ENCODE measurements around the gene ORAI3. TPM values are rescaled to one million over a fixed set of nuclear protein-coding genes. Genes with fewer than 3 reads are reported as not detected.

The ORAI3 gene
- total RNA-seq, 1 donor: 35.6 TPM

DNA sequence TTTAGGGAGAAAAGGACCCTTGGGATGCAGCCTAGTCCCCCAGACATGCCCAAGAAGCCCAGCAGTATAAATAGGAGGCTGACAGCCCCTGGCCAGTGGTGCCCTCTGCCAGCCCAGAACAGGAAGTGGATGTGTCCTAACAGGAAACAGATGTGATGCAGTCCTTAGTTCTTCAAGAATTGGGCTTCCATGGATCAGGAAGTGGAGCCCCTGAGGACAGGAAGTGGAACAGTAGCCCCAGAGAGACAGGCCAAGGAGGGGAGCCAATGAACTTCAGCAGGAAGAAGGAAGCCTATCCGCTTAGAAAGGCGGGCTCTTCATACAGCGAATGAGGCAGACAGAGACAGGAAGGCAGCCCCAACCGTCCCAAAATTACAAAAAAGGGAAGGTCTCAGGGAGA, 45.3 kb upstream of the ORAI3 start:
- H3K4me3 ChIP-seq (ENCODE audit: low read depth, low read length): no peak overlapping the region
- TF ChIP-seq, protein P1, sequence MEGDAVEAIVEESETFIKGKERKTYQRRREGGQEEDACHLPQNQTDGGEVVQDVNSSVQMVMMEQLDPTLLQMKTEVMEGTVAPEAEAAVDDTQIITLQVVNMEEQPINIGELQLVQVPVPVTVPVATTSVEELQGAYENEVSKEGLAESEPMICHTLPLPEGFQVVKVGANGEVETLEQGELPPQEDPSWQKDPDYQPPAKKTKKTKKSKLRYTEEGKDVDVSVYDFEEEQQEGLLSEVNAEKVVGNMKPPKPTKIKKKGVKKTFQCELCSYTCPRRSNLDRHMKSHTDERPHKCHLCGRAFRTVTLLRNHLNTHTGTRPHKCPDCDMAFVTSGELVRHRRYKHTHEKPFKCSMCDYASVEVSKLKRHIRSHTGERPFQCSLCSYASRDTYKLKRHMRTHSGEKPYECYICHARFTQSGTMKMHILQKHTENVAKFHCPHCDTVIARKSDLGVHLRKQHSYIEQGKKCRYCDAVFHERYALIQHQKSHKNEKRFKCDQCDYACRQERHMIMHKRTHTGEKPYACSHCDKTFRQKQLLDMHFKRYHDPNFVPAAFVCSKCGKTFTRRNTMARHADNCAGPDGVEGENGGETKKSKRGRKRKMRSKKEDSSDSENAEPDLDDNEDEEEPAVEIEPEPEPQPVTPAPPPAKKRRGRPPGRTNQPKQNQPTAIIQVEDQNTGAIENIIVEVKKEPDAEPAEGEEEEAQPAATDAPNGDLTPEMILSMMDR (IDR thresholded peaks at IDR 0.05; ENCODE audit: insufficient read depth, low read length): no peak
- peak; percentile 14 for DNase-seq (ENCODE audit: low read depth)

DNA sequence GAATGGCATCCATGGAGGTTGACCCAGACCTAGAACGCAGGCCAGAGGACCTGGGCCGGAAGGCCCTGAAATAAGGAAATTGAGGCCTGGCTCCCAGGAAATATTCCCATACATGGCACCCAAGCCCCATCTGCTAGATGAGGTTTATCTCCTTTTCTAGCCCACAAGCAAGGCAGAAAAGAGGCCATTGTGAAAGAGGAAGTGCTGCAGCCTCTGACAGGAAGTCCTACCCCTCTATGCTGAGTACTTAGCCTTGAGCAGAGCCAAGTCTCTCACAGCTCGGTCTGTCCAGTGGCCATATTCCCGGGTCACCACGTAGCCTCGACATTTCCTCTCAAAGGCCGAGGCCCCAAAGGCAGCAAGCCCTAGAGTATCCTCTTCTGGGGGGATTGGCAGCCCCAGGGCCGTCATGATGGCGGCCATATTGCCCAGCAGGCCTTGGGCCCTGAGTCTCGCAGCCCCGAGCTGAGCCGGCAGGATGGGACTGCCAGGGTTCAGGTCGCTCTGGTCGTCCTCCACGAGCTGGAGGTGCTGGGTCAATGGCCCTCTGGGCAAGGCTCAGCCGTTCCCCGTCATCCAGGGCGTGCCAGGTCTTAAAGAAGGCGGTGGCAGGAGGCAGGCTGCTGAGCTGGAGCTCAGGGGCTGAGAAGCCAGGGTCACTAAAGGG, 44.6 kb upstream of the ORAI3 start:
- TF ChIP-seq, protein P1 (IDR thresholded peaks at IDR 0.05; ENCODE audit: insufficient read depth, low read length): no peak
- no peak for DNase-seq (ENCODE audit: low read depth)
- H3K4me3 ChIP-seq (ENCODE audit: low read depth, low read length): no peak overlapping the region

DNA sequence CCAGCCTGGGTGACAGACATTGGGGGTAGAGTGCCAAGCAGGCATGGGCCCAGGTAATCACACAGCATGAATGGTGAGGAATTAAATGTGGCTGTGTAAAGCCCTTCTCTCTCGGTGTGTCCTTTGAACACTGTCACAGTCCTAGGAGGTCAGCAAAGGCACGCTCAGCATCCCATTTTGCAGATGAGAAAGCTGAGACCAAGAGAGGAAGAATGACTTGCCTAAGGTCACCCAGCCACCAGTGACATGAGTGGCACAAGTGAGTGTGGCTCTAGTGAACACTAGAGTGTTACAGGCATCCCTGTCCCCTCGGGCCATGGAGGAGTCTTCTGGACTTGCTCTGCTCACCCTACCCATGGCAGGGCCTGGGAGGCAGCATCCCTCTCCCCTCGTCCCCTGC, 41.8 kb upstream of the ORAI3 start:
- TF ChIP-seq, protein P1 (IDR thresholded peaks at IDR 0.05; ENCODE audit: insufficient read depth, low read length): no peak
- H3K4me3 ChIP-seq (ENCODE audit: low read depth, low read length): no peak overlapping the region
- no peak for DNase-seq (ENCODE audit: low read depth)

DNA sequence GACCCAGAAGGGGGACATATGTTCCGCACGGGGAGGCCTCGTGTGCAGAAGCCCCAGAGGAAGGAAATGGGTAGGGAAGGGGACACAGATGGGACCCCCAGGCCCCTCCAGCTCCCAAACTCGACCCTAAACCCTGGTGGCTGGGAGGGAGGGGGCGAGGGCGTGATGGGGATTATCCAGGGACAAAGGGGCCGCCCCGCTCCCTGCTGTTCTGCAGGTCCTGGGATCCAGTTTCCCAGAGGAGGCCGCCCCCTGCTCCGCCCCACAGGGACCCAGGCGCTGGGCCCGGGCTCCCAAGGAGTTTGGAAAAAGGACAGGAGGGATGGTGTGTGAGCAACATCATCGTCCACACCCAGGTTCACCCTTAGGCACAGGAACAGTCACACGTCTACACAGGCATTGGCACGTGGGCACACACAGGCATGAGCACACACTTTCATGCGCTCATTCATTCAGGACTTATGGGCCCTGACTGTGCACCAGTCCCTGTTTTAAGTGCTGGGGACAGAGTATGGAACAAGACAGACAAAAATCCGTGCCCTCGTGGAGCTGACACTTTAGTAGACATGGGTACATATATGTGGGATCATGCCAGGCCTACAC, 38.3 kb upstream of the ORAI3 start:
- DNase-seq (ENCODE audit: low read depth): no peak
- TF ChIP-seq, protein P1 (IDR thresholded peaks at IDR 0.05; ENCODE audit: insufficient read depth, low read length): no peak

DNA sequence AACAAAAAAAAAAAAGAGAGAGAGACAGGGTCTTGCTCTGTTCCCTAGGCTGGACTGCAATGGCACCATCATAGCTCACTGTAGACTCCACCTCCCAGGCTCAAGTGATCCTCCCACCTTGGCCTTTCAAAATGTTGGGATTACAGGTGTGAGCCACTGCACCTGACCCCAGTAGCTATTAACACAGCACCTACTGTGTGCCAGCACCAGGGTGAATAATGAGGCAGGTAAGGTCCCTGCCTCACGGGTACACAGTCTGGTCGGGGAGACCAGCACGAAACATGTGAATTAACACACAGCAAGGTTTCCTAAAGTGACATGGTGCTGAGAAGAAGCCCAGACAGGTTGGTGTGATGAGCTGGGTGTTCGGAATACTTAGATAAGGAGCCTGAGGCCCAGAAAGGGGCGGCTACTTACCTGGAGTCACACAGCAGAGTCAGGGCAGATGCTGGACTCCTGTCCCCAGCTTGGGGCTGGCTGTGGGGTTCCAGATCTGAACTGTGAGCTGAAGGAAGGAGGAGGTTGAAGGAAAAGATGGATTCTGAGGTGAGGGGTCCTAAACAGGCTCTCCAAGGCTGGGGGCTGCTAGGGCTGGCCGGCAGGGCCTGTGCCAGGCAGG, 36.0 kb upstream of the ORAI3 start:
- DNase-seq (ENCODE audit: low read depth): no peak
- TF ChIP-seq, protein P1 (IDR thresholded peaks at IDR 0.05; ENCODE audit: insufficient read depth, low read length): no peak
- H3K4me3 ChIP-seq (ENCODE audit: low read depth, low read length): no peak overlapping the region

More for the DNA sequence above, 38.3 kb upstream of the ORAI3 start:
- H3K4me3 ChIP-seq (ENCODE audit: low read depth, low read length): no peak overlapping the region

DNA sequence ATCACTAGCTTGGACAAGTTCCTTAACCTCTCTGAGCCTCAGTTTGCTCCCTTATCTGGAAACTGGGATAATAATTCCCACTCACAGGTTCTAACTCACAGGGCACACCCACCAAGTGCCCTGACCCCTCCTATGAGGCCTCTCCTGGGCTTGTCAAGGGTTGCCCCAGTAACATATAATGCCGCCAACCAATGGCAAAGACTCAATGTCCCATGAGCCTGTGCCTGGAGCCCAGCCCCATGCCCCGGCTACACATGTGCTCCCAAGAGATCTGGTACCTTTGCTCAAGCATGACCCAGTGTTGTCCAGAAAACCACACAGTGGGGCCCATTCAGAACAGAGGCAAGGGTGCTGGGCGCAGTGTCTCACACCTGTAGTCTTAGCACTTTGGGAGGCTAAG, 34.0 kb upstream of the ORAI3 start:
- no peak for DNase-seq (ENCODE audit: low read depth)
- TF ChIP-seq, protein P1 (IDR thresholded peaks at IDR 0.05; ENCODE audit: insufficient read depth, low read length): no peak
- no peak overlapping the region for H3K4me3 ChIP-seq (ENCODE audit: low read depth, low read length)

Data from fibroblast of the aortic adventitia (primary cell).